Measurements from ENCODE around the gene LOXL1. TPM values are rescaled to one million over a fixed set of nuclear protein-coding genes. Genes with fewer than 3 reads are reported as not detected.

The LOXL1 gene
- total and polyA plus RNA-seq, 5 experiments from 2014 or later, result 0.80 to 2.0 (median 1.3) TPM

DNA sequence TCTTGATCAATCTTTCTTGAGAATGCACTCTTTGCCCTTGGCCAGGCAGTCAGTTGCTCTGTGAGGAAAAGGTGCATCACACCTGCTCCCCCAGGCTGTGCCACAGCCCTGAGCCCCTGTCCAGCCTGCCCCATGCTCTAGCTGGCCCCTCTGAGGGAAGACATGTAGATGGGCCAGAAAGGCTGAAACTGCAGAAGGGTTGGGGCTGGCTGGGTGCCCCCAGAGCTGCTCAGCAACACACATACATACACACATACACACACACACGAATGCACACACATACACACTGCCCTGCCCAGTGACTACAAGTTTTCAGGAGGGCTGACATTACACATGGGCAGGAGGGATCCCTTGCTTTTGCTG lies 36.5 kb upstream of the LOXL1 start:
- no peak overlapping the region for H3K4me3 Mint-ChIP-seq
- ATAC-seq (no peak), DNase-seq (peak in 1 of 10 donors; percentile 47)
- peaks cover 0 to 26% (median 12%) of the 10 kb centered on the region in 5 donors for H3K27me3 Mint-ChIP-seq
- H3K9me3 Mint-ChIP-seq, result no peaks in the 10 kb centered on the region
- H3K4me1 Mint-ChIP-seq, result no peaks in the 10 kb centered on the region
- H3K36me3 Mint-ChIP-seq, result peaks cover 0 to 7% (median 0%) of the 10 kb centered on the region in 3 donors
- peak overlapping the region in 2 of 10 donors; percentile 45 to 47 for H3K27ac Mint-ChIP-seq
- POLR2A ChIA-PET, result no interaction called here

DNA sequence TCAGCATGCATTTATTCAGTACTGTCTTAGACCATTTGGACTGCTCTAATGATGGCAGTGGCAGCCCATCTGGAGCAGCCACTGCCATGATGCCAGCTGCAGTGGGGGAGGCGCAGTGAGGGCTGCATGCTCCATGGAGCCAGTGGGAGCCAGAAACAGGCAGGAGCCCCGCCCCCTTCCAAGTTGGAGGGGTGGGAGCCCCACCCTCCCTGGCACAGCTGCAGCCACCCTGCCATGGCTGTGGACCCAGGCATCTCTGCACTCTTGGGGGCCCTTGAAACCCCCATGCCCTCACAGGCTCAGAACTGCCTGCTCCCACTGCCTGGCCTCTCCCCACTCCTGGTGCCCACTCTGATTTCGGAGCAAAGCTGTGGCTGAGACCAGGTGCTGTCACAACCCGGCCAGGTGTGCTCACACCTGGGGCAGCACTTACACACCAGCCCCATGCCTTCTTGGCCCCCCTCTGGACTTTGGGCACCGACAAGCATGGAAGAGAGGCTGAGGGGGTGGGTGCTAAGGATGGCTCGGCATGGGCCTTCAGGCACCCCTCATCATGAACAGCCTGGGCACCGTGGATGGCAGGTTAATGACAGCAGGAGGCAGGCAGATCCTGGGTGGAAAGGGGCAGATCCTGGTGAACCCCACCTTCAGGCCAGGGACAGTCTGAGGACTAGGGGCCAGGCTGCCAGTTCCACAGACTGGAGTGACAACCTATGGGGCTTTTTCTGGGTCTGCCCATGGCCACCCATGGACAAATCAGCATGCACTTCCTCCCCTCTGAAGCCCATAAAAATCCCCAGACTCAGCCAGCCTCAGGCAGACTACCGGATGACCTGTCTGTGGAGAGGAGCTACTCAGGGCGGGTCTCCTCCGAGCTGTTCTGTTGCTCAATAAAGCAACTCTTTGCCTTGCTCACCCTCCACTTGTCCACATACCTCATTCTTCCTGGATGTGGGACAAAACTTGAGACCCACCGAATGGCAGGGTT lies 34.6 kb upstream of the LOXL1 start:
- POLR2A ChIA-PET, result no interaction called here
- Mint-ChIP-seq H3K9me3 (no peaks in the 10 kb centered on the region), H3K27ac (no peak overlapping the region), H3K4me1 (no peaks in the 10 kb centered on the region), H3K36me3 (peaks cover 0 to 7% (median 0%) of the 10 kb centered on the region in 3 donors), H3K27me3 (peaks cover 0 to 23% (median 10%) of the 10 kb centered on the region in 5 donors), H3K4me3 (no peak overlapping the region)
- ATAC-seq (no peak), DNase-seq (peak in 1 of 10 donors; percentile 36)

DNA sequence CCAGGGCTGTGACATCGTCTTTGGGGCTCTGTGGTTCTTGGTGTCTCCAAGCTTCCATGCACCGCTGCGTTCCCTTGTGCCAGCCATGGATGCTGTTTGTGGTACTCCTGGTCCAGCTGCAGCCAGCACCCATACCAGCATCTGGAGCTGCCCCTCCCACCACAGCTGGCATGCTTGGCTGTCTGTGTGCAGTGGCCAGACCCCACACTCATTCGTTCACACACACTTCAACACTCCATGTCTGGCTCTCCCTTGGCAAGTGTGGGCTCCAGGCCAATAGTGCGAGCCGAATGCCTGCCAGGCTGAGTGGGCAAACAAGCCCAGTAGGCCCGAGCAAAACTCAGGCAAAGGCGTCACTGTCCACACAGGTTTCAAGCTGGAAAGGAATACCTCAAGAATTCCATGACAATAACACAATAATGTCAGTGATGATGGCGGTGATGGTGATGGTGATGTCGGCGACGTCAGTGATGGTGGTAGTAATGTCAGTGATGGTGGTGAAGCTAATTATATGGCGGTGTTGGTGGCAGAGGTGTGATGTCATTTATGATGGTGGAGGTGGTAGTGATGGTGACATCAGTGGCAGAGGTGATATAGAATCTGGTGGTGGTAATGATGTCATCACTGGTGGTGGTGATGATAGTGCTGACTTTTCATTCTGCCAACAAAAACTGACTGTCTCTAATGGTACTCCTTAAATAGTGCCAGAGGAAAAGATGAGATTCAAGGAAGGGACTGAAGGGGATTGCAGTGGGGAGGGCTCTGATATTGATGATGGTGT lies 33.6 kb upstream of the LOXL1 start:
- POLR2A ChIA-PET, result no interaction called here
- Mint-ChIP-seq H3K27me3 (peaks cover 0 to 21% (median 10%) of the 10 kb centered on the region in 5 donors), H3K4me1 (no peaks in the 10 kb centered on the region), H3K9me3 (no peaks in the 10 kb centered on the region), H3K36me3 (peaks cover 0 to 7% (median 0%) of the 10 kb centered on the region in 3 donors), H3K4me3 (no peak overlapping the region), H3K27ac (peak overlapping the region in 1 of 10 donors; percentile 47)
- DNase-seq, result peak in 1 of 10 donors; percentile 48
- ATAC-seq, result no peak

DNA sequence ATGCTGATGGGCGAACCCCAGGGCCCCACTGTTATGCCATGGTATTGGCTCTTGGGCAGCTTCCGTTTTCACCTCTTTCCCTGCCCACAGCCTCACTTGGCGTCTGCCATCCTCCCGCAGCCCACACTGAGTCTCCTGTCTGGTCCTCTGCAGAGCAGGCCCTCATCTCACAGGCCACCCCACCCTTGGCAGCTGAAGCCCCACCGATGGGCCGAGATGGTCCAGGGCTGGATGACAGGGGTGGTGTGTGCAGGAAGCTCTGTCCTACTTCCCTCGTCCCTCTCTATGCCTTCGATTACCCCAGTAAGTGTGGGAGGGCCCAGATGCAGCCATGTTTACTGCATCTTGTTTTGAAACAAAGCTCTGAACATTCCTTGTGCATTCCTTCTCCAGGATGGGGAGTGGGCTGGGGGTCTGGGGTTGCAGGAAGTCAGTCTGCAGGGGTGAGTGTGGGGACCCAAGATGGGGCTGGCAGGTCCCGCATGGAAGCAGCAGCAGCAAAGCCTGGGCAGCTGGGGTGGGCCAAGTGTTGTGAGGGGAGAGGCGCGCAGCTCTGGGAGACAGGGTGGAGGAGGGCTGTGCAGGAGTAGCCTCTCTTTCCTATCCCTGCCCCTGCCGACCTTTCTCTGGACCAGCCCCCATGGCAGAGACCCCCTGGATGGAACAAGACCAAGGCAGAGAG lies 32.0 kb upstream of the LOXL1 start:
- POLR2A ChIA-PET, result interaction anchor here (0.6 kb wide), 1 partner anchor 35 kb away, joined by 3 read pairs; no protein-coding TSS in a partner anchor
- Mint-ChIP-seq H3K27me3 (peaks cover 0 to 13% (median 7%) of the 10 kb centered on the region in 5 donors), H3K4me3 (no peak overlapping the region), H3K27ac (no peak overlapping the region), H3K9me3 (no peaks in the 10 kb centered on the region), H3K4me1 (no peaks in the 10 kb centered on the region), H3K36me3 (peaks cover 0 to 7% (median 0%) of the 10 kb centered on the region in 3 donors)
- DNase-seq, result peak in 1 of 10 donors; percentile 43
- ATAC-seq, result no peak

DNA sequence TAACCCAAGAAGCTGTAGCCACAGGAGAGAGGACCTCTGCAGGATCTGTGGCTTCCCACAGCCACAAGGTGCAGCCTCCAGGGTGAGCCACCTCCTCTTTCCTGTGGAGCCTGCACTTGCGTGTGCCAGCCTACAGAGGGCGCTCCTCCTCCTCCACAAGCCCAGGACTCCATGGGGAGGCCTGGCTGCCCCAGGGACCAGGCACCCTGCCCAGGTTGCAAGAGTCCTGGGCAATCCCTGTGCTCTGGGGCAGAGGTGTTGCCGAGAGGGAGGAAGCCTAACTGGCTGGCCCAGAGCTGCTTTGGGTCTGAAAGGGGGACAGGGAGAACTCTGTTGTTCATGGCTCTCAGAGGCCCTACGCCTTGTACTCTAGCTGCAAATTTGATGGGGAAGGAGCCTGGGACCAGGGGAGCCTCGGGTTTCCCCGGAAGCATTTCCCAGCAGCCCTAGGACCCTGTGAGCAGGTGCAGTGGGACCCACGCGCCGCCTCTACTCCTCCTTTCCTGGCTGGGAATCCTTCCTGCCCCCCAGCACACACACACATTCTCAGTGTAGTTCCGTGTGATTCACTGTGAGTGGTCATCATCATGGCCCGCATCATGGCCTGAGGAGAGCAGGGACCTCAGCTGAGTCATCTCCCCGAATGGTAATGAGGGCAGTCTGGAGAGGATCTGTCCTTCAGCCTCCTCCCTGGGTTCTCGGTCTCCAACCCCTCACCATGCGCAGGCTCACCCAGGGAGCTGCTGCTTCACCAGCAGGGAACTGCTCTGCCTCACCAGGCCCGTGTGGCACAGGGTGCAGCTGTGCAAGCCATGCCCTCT lies 28.6 kb upstream of the LOXL1 start:
- POLR2A ChIA-PET, result no interaction called here
- peak in 7 of 10 donors; percentile 3 to 33 (median 14) for DNase-seq
- ATAC-seq, result peak; percentile 58 to 59
- Mint-ChIP-seq H3K27ac (peak overlapping the region in 1 of 10 donors; percentile 57), H3K4me1 (no peaks in the 10 kb centered on the region), H3K4me3 (no peak overlapping the region), H3K36me3 (peaks cover 0 to 5% (median 0%) of the 10 kb centered on the region in 3 donors), H3K9me3 (no peaks in the 10 kb centered on the region), H3K27me3 (peaks cover 0 to 4% (median 0%) of the 10 kb centered on the region in 5 donors)

DNA sequence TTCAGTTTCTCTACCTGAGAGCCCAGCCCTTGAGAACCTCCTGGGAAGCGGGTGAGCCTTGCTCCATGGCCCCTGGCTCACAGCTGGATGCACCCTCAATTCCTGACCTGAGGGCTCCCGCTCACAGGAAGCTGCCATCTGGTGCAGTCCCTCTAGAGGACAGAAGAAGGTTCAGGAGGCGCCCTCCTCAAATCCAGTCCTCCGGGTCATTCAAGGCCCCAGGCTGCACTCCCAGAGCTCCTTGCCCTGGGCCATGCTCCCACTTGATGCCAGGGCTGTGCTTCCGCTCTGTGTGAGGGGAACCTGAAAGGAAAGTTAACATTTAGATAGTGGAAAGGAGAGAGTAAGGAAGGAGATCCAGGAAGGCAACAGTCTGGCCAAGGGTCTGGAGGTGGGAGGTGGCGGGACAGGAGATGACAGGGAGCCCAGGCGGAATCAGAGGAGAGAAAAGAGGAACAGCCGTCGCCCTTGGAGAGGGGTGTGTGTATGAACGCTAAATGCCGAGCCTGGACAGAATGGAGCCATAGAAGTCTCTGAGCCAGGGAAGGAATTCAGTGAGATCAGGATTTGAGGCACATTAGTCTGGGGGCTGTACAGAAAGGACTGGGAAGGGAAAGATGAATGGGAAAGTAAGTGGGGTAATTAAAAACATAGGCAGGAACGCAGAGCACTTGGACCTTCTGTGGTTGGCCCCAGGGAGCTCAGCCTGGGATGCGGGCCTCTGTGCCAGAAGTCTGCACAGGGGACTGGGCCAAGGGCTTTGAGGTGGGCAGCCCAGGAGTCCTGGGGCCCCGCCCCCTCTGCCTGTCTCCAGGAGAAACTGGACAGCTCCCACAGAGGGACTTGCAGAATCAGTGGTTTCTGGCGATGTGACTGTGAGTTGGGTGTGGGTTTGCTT lies 26.8 kb upstream of the LOXL1 start:
- DNase-seq (peak in 1 of 10 donors; percentile 37), ATAC-seq (no peak)
- Mint-ChIP-seq H3K4me3 (no peak overlapping the region), H3K36me3 (no peaks in the 10 kb centered on the region), H3K27me3 (no peaks in the 10 kb centered on the region), H3K27ac (no peak overlapping the region), H3K9me3 (no peaks in the 10 kb centered on the region), H3K4me1 (peaks cover 0 to 3% (median 0%) of the 10 kb centered on the region in 4 donors)
- POLR2A ChIA-PET, result no interaction called here

DNA sequence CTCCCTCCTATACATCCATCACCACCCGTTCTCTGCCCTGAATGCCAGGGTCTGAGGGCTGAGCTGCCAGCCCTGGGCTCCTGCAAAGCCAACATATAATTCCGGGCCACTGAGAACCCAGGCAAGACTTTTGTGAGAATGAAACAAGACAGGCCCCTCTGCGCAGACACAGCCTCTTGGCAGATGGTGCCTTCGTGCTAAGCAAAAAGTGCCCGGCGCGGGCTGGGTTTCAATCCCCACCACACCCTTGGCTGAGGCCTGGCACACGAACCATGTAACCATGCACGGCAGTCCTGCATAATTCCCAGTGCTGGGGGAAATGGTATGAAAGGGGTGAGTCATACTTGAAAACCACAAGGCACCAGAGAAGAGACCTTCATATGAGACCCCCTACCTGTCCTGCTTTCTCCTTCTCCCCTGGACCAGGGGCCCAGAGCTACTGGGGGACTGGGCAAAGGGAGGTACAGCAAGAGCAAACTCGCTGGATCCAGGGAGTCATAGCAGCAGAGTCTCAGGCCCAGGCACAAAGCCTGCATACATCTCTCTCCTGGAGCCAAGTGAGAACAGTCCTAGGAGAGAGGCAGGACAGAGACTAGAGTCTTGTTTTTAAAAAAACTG lies 26.1 kb upstream of the LOXL1 start:
- H3K4me3 Mint-ChIP-seq, result no peak overlapping the region
- no peak for DNase-seq

DNA sequence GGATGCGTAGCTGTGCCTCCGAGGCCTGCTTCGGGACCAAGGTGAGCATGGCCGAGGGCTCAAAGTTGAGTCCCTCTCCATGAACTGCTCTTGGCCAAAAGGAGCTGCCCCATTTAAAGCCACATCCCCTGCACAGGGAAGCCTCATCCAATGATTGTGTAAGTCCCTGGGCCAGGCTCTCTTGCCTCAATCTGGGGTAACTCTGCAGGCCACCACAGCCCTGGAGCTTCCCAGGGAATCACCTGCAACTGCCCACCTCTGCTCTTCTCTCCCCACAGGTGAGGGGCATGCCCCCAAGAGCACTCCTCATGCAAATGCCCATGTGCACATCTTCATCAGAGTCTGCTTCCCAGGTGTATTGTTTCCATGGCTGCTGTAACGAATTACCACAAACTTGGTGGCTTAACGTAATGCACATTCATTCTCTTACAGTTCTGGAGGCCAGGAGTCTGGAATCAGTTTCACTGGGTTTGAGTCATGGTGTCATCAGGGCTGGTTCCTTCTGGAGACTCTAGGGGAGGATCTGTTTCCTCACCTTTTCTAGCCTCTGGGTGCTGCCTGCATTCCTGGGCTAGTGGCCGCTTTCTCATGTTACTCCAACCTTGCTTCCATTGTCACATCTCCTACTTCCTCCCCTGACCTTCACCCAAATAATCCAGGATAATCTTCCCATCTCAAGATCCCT lies 25.0 kb upstream of the LOXL1 start:
- POLR2A ChIA-PET, result no interaction called here
- Mint-ChIP-seq H3K27me3 (no peaks in the 10 kb centered on the region), H3K27ac (peak overlapping the region in 1 of 10 donors; percentile 5), H3K4me3 (no peak overlapping the region), H3K9me3 (no peaks in the 10 kb centered on the region), H3K36me3 (peaks cover 0 to 3% (median 0%) of the 10 kb centered on the region in 3 donors), H3K4me1 (peaks cover 0 to 3% (median 0%) of the 10 kb centered on the region in 4 donors)
- ATAC-seq (no peak), DNase-seq (no peak)

More for the DNA sequence above, 26.1 kb upstream of the LOXL1 start:
- POLR2A ChIA-PET, result no interaction called here
- Mint-ChIP-seq H3K27ac (peak overlapping the region in 2 of 10 donors; percentile 18 to 26), H3K9me3 (no peaks in the 10 kb centered on the region), H3K27me3 (no peaks in the 10 kb centered on the region), H3K36me3 (no peaks in the 10 kb centered on the region), H3K4me1 (peaks cover 0 to 3% (median 0%) of the 10 kb centered on the region in 4 donors)
- ATAC-seq, result no peak

DNA sequence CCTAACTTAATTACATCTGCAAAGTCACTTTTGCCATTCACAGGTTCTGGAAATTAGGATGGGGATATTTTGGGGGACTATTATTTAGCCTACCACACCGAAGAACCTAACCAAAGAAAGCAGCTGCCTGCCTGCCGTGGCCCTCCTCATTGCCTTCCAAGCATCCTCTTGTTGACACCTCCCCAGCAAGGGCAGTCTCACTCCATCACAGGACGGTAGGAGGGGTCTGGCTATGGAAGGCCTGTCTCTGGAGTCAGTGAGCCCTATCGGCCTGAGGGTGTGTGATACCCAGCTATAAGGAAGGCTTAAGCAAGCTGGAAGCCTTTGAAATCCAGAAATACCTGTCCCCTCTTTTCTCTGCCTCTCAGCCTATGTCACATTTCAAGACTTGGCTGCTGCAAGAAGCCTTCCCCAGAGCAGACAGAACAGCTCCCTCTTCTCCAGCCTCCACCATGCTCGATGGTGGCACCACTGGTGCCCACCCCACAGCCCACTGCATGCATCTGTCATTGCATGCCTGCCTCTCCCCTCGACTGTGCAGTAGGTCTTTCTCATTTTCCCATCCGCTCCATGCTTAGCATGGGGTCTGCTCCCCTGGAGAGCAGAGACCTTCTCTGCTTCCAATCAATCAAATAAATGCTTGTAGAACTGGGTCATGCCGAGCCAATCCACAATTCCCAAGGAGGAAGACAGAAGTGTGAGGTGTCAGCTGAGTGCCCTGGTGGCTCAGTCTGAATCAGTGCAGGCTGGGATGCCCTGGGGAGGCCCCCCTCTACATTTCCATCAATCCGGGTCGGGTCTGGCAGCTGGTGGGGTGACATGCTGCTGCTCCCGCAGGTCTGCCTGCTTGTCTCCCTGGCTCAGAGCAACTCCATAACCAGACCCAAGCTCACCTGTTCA lies 23.9 kb upstream of the LOXL1 start:
- Mint-ChIP-seq H3K4me1 (peaks cover 0 to 3% (median 0%) of the 10 kb centered on the region in 4 donors), H3K9me3 (no peaks in the 10 kb centered on the region), H3K27me3 (no peaks in the 10 kb centered on the region), H3K27ac (peak overlapping the region in 1 of 10 donors; percentile 41), H3K4me3 (no peak overlapping the region), H3K36me3 (peaks cover 0 to 12% (median 0%) of the 10 kb centered on the region in 3 donors)
- ATAC-seq (no peak), DNase-seq (no peak)
- POLR2A ChIA-PET, result no interaction called here
